ENCODE results near the gene CYSLTR2.

- TF ChIP-seq EP300 (IDR thresholded peaks at IDR 0.05; ENCODE audit: borderline replicate concordance) (no peak), YY1 (IDR thresholded peaks at IDR 0.05; ENCODE audit: low read depth) (no peak), TAF1 (IDR thresholded peaks at IDR 0.05; ENCODE audit: low read depth) (no peak), TCF12 (IDR thresholded peaks at IDR 0.05; ENCODE audit: low read depth) (no peak), CREB1 (IDR thresholded peaks at IDR 0.05; ENCODE audit: low read depth) (no peak), MAX (IDR thresholded peaks at IDR 0.05) (no peak), FOXM1 (IDR thresholded peaks at IDR 0.05; ENCODE audit: borderline replicate concordance, low read depth) (no peak), RAD21 (IDR thresholded peaks at IDR 0.05; ENCODE audit: low read depth) (no peak), REST (IDR thresholded peaks at IDR 0.05; ENCODE audit: low read depth) (no peak), ZBTB7A (IDR thresholded peaks at IDR 0.05; ENCODE audit: low read depth) (no peak), EGR1 (IDR thresholded peaks at IDR 0.05) (no peak)
Observed at GRCh38 chr13:48656608-48657007, 2.9 kb downstream of the CYSLTR2 start.
